ENCODE results near the gene GPR42.

The GPR42 gene

DNA sequence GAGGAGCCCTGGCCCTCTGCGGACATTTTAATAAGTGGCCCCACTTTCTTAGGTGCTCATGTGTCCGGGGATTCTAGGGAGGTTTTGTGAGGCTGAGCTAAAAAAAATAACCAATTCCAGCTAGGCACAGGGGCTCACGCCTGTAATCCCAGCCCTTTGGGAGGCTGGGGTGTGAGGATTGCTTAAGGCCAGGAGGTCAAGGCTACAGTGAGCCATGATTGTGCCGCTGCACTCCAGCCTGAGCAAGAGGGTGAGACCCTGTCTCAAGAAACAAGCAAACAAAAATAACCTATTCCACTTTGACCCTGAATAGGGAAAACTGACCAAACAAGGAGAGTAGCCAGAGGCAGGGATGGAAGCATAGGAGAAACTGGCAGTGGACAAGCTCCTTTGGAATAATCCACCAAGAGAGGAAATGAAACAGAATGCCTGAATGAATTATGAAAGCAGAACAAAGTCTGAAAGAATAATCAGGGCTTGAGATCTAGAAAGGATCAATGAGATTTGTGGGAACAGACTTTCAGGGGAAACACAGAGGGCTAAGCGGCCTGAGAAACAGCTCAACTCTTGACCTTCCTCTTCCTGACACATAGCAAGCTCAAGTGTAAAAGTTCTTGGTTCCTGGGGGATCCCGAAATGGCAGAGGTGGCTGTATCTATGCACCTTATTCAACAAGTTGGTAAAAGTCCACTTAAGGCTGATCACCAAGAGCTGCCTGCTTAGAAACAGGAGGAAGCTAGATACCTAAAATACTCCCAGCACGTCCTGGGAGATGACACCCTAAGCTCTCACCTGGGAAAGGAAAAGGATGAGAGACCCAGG is 47.1 kb downstream of the GPR42 start:
- TF ChIP-seq, protein P1, sequence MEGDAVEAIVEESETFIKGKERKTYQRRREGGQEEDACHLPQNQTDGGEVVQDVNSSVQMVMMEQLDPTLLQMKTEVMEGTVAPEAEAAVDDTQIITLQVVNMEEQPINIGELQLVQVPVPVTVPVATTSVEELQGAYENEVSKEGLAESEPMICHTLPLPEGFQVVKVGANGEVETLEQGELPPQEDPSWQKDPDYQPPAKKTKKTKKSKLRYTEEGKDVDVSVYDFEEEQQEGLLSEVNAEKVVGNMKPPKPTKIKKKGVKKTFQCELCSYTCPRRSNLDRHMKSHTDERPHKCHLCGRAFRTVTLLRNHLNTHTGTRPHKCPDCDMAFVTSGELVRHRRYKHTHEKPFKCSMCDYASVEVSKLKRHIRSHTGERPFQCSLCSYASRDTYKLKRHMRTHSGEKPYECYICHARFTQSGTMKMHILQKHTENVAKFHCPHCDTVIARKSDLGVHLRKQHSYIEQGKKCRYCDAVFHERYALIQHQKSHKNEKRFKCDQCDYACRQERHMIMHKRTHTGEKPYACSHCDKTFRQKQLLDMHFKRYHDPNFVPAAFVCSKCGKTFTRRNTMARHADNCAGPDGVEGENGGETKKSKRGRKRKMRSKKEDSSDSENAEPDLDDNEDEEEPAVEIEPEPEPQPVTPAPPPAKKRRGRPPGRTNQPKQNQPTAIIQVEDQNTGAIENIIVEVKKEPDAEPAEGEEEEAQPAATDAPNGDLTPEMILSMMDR (IDR thresholded peaks at IDR 0.05; ENCODE audit: low read depth, low read length) = no peak
- TF ChIP-seq MYC (IDR thresholded peaks at IDR 0.05; ENCODE audit: low read depth, low read length) = no peak
- TF ChIP-seq, protein P2, sequence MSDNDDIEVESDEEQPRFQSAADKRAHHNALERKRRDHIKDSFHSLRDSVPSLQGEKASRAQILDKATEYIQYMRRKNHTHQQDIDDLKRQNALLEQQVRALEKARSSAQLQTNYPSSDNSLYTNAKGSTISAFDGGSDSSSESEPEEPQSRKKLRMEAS (IDR thresholded peaks at IDR 0.05; ENCODE audit: low read depth, low read length) = no peak
- TF ChIP-seq POLR2A (IDR thresholded peaks at IDR 0.05; ENCODE audit: extremely low read depth, insufficient read length) = no peak
- no peak for DNase-seq (ENCODE audit: low read depth)
- H3K4me3 ChIP-seq (ENCODE audit: low read depth, low read length) = no peak overlapping the region

DNA sequence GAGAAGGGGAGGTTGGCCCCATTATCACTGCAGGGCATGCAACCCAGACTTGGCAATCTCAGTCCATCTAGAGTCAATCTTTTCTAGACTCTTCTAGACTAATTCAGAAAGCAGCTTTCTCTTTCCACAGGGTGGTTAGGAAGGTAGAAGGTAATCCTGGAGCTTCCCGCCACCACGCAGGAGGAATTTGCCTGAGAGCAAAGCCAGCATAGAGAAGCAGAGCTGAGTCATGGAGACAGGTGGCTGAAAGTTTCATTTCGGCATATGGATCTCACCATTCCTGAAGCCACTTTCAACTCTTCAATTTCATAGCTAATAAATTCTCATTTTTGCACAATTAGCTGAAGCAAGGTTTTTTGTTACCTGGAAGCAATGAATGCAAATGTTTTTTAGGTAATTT is 48.2 kb downstream of the GPR42 start:
- DNase-seq (ENCODE audit: low read depth) = no peak
- H3K4me3 ChIP-seq (ENCODE audit: low read depth, low read length) = no peak overlapping the region
- TF ChIP-seq MYC (IDR thresholded peaks at IDR 0.05; ENCODE audit: low read depth, low read length) = no peak
- TF ChIP-seq POLR2A (IDR thresholded peaks at IDR 0.05; ENCODE audit: extremely low read depth, insufficient read length) = no peak
- TF ChIP-seq, protein P1 (IDR thresholded peaks at IDR 0.05; ENCODE audit: low read depth, low read length) = no peak
- TF ChIP-seq, protein P2 (IDR thresholded peaks at IDR 0.05; ENCODE audit: low read depth, low read length) = no peak

DNA sequence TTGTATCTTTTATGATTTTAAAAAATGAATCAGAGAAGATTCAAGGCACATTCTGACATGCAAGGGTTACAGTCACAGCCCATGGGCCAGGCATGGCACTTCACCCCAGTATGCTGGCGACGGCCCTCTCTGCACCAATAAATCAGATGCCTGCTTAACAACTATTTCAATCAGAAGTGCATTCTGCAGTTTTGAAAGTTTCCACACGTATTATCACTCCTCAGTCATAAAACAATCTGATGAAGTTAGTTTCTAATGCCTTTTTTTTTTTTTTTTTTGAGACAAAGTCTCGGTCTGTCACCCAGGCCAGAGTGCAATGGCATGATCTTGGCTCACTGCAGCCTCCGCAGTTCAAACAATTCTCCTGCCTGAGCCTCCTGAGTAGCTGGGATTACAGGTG is 48.9 kb downstream of the GPR42 start:
- TF ChIP-seq, protein P2 (IDR thresholded peaks at IDR 0.05; ENCODE audit: low read depth, low read length) = no peak
- TF ChIP-seq POLR2A (IDR thresholded peaks at IDR 0.05; ENCODE audit: extremely low read depth, insufficient read length) (no peak), MYC (IDR thresholded peaks at IDR 0.05; ENCODE audit: low read depth, low read length) (no peak)
- TF ChIP-seq, protein P1 (IDR thresholded peaks at IDR 0.05; ENCODE audit: low read depth, low read length) = no peak
- DNase-seq (ENCODE audit: low read depth) = no peak
- no peak overlapping the region for H3K4me3 ChIP-seq (ENCODE audit: low read depth, low read length)

DNA sequence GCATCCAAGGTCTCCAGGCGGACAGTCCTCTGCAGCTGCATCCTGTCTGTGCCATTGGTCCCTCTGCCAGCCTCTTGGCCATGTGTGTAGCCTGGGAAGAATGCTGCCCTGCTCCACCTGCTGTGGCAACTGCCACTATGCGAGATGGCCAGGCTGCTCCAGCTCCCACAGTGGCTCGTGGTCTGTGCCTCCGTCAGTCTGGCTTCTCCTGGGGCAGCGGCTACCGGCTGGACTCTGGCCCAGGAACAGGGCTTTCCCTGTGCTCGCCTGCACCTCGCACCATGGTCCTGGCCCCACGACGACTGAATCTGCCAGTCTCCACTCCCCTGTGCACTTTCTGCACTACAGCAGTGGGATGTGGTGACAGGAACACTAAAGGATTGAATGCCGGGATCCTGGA is 50.5 kb downstream of the GPR42 start:
- H3K4me3 ChIP-seq (ENCODE audit: low read depth, low read length) = no peak overlapping the region

More for the DNA sequence above, 50.5 kb downstream of the GPR42 start:
- no peak for DNase-seq (ENCODE audit: low read depth)
- TF ChIP-seq MYC (IDR thresholded peaks at IDR 0.05; ENCODE audit: low read depth, low read length) (no peak), POLR2A (IDR thresholded peaks at IDR 0.05; ENCODE audit: extremely low read depth, insufficient read length) (no peak)
- TF ChIP-seq, protein P2 (IDR thresholded peaks at IDR 0.05; ENCODE audit: low read depth, low read length) = no peak
- TF ChIP-seq, protein P1 (IDR thresholded peaks at IDR 0.05; ENCODE audit: low read depth, low read length) = no peak
